UCSD-AML1 (cell line): ENCODE data around the gene WDR87.
"Not testable (repeated sequence)": the region's sequence is repeated elsewhere in the genome, so short reads cannot be mapped to it uniquely, and the experiment has no call there.

ENCODE experiments used
- DNase-seq: peaks from one replicate; lab custom pipeline; 2025; ENCODE audit not compliant: unreplicated experiment; lab: John Stamatoyannopoulos, UW

WDR87 gene

DNA sequence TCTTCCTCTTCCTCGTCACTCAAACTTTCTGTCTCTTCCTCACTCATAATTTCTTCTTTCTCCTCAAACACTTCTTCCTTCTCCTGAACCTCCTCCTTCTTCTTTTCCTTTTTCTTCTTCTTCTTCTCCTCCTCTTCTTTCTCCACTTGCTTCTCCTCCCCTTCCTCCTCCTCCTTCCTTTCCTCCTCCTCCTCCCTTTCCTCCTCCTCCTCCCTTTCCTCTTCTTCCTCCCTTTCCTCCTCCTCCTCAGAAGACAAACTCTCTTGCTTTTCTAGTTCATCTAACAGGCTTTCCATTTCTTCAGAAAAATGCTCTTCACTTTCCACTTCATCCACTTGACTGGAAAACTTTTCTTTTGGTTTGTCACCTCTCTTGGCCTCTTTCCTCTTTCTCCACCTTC, 19.8 kb downstream of the WDR87 start:
- no peak for DNase-seq

DNA sequence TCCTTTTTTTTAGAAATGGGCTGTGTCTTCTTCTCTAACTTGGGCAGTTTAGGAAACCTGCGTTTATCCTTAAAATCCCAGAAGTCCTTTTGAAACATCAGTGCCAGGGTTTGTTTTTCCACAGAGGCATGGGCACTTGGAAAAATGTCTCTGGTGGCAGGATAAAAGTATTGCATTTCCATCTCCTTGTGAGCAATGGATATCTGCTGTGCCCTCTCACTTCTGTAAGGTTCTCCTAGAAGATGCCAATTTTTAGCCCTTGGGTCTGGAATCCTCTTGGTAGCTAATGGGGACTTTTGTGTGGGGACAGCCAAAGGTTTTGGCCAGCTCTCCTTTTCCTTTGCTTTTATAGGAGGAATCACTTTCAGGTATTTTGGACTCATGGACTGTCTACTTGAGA, 21.0 kb downstream of the WDR87 start:
- no peak for DNase-seq

DNA sequence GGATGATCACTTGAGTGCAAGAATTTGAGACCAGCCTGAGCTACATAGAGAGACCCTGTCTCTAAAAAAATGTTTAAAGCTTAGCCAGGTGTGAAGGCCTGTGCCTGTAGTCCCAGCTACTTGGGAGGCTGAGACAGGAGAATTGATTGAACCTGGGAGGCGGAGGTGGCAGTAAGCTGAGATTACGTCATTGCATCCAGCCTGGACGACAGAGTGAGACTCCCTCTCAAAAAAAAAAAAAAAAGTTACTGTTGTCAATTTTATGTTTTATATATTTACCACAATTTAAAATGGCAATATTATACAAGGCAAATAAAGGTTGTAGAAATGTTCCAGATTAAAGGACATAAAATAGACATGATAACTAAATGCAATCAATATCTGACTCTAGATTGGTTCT, 29.2 kb downstream of the WDR87 start:
- no peak for DNase-seq

DNA sequence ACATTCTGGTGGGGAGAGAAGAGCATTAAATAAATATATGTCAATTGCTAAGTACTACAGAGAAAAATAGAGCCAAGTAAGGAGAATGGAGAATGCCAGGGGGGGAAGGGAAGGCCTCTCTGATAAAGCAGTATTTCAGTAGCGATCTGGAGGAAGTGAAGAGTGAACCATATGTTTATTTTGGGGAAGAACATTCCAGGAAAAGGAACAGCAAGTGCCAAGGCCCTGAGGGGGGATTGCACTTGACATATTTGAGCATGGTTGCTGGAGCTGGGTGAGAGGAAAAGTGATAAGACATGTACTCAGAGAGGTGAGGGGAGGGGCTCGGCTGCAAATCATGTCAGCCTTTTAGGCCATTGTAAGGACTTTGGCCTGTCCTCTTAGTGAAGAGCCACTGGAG, 30.4 kb downstream of the WDR87 start:
- no peak for DNase-seq

DNA sequence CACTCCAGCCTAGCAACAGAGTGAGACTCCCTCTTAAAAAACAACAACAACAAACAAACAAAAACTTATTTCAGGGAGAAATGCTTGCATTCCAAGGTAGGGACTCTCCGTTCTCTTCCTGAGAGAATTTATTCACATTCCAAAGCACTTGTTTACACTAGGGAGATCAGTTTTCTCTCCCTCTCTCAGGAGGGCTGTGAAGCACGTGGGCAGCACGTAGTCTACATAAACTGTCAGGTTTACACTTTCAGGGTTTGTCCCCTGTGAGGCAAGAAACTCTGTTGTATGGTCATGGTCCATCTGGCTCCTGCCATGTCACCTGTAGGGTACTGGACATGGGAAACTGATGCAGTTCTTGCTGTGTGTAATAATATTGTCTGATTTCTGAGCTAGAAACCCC, 31.6 kb downstream of the WDR87 start:
- DNase-seq: no peak

DNA sequence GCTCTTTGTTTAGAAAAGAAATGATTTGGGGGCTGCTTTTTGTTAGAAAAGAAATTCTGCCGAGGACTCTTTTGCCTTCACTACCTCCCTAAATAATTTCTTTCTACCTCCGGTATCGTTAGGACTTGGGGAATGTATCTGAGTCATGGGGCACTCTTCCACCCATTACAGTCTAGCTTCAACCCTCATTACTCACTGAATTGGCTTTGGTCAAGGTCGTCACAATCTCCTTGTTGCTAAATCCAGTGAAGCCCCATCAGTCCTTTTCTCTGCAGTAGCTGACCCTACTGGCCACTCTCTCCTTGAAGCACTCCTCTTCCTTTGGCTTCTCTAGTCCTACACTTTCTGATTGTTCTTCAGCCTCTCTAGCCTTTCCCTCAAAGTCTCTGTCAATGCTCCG, 34.0 kb downstream of the WDR87 start:
- DNase-seq: no peak

DNA sequence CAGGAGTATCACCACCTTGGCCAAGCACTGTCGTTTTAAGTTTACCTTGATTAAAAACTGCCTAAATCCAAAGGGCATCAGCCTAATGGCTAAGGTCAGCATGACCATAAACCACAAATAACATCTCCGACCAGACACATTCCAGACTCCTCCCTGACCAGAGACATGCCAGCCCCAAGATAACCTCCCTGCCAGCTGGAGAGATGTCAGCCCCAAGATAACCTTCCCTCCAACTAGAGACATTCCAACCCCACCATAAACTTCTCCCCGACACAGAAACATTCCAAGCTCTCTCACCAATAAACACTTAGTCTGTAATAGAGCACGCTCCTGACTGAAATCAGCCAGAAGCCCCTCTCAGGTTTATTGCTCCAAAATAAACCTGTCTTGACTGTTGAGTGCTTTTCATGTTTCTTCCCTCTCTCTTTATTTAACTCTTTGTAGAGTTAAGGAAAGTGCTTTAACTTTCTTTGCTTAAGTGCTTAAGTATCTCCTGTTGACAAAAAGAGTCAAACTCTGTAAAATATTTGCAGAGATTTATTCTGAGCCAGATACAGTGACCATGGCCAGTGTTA, 36.5 kb downstream of the WDR87 start:
- no peak for DNase-seq

DNA sequence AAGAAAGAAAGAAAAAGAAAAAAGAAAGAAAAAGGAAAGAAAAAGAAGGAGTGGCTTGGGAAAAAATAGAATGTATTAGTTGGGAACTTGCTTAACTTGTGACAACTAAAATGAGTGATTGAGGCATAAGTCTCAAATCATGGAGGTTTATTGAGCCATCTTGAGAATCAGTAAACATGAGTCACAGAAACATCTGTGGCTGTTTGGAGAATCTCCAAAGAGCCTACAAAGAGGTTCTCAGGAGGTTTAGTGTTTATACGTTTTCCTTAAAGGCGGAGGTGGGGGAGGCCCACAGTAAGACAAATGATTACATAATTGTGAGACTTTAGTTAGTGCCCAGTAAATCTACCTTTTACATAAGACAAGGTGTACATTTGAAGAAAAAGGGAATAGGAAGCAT, 38.6 kb downstream of the WDR87 start:
- DNase-seq: no peak

DNA sequence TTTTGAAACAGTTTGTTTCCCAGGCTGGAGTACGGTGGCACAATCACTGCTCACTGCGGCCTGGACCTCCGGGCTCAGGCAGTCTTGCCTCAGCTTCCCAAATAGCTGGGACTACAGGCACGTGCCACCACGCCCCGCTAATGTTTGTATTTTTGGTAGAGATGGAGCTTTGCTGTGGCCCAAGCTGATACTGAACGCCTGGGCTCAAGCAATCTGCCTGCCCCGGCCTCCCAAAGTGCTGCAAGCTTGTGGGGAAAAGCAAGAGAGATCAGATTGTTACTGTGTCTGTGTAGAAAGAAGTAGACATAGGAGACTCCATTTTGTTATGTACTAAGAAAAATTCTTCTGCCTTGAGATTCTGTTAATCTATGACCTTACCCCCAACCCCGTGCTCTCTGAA, 40.5 kb downstream of the WDR87 start:
- DNase-seq: not testable (repeated sequence)

DNA sequence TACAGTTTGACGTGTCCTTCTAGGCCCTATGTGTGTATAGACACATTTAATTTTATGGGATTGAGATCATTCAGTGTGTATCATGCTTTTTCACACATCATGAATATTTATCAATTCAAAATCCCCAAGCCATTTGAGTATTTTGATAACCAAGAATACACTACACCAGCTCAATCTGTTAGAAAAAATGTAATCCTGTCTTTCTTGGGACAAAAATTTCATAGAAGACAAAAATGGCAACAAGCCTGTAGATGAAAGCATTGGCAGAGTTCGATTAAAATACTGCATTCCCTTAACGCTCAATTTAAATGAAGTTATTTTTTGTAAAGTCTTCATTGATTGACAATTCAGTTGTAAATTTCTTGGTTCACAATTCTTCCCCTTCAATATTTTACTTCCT, 41.9 kb downstream of the WDR87 start:
- no peak for DNase-seq

DNA sequence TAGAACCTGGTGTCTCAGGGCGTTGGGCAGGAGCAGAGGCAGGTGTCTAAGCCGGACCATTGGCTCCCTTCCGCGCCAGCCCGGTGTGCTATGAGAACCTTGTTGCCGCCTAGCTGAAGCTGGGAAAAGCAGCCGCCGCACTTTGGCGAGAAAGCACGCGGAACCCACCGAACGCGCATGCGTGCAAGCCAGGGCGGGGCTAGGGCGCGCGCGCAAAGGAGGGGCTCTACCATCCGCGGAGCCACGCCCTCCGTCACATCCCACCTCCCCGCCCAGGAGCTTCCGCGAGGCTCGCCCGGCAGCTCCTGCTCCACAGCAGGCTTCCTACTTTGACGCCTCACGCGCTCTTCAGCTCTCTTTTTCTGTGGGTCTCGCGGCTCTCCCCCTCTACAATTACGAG, 51.3 kb downstream of the WDR87 start:
- no peak for DNase-seq

DNA sequence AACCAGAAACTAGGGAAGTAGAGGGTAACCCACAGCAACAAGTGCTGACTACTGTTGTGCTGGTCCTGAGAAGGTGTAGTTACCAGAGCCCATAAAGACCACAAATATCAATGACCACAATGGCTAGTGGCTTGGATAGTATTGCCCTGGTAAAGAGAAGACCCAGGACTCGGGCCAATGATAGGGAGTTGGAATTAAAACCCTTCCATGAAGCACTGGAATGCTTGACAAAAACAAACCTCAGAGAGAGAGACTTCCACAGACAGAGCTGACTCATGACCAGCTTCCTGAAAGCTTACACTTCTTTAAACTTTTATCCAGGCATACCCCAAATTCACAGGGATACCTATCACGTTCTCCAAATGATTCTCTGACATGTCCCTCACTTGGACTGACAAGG, 60.5 kb downstream of the WDR87 start:
- no peak for DNase-seq
